Panc1 (cell line): ENCODE measurements around the gene PDE6A. TPM values are rescaled to one million over a fixed set of nuclear protein-coding genes. Genes with fewer than 3 reads are reported as not detected.

Source experiments
- ATAC-seq: fragments of 200-7000 bp; cut with Tn5 transposase; 2 replicates; pipeline ENCODE4 v1.9.1; 2020; ENCODE audit warnings: mild to moderate bottlenecking, moderate library complexity
- BruUV-seq: library from RNA; stranded (reverse); fragments of 400-500 nt; replicated peaks from 2 replicates; lab custom pipeline; 2021; lab: Mats Ljungman, UMichigan
- CTCF ChIA-PET: fragments of 300-600 bp; sonication (Branson Sonifier 250); formaldehyde crosslinking; loops from one replicate; lab custom pipeline; 2022; ENCODE audit warnings: antibody characterized with exemption; lab: Charles Lee
- POLR2A ChIA-PET: fragments of 300-600 bp; sonication (Branson Sonifier 250); formaldehyde crosslinking; loops from one replicate; lab custom pipeline; 2022; ENCODE audit warnings: antibody characterized with exemption; lab: Charles Lee
- DNase-seq: peaks from one replicate; pipeline ENCODE4 v3.0.0-alpha.2; 2010; ENCODE audit warnings: low read depth, low spot score
- H3K27ac ChIP-seq: 2 replicates; pipeline ENCODE4 v1.5.1; 2011; ENCODE audit warnings: mild to moderate bottlenecking, low read length, inconsistent platforms
- H3K27me3 ChIP-seq: fragments of 200-500 bp; sonication (Bioruptor generic); 2 replicates; pipeline ENCODE4 v1.6.0; 2014; ENCODE audit warnings: low read length, inconsistent platforms; ENCODE audit not compliant: control insufficient read depth, insufficient read depth
- H3K36me3 ChIP-seq: fragments of 200-500 bp; sonication (Bioruptor generic); 2 replicates; pipeline ENCODE4 v1.5.1; 2014; ENCODE audit warnings: inconsistent platforms, mild to moderate bottlenecking, low read length, moderate library complexity; ENCODE audit not compliant: control insufficient read depth, insufficient read depth
- H3K4me1 ChIP-seq: 2 replicates; pipeline ENCODE4 v1.5.1; 2011; ENCODE audit warnings: inconsistent platforms, mild to moderate bottlenecking, low read length, moderate library complexity; ENCODE audit not compliant: control insufficient read depth, insufficient read depth
- H3K4me3 ChIP-seq, 2 experiments: 2 replicates each; pipeline ENCODE4 v1.5.1; 2011 to 2012; ENCODE audit warnings: low read depth in 2 of 2, low read length in 2 of 2, mild to moderate bottlenecking in 2 of 2, inconsistent platforms in 1 of 2, moderate library complexity in 1 of 2
- H3K9me3 ChIP-seq: fragments of 200-500 bp; sonication (Bioruptor generic); 2 replicates; pipeline ENCODE4 v1.5.1; 2014; ENCODE audit warnings: low read depth, mild to moderate bottlenecking, inconsistent platforms, low read length, moderate library complexity; ENCODE audit not compliant: control insufficient read depth, insufficient read depth
- POLR2AphosphoS5 ChIP-seq: IDR thresholded peaks from 2 replicates; pipeline ENCODE4 v1.6.1; 2012; ENCODE audit warnings: mild to moderate bottlenecking, low read depth, low read length, moderate library complexity
- SIN3A ChIP-seq: IDR thresholded peaks from 2 replicates; pipeline ENCODE4 v1.6.1; 2012; ENCODE audit warnings: low read depth, mild to moderate bottlenecking, low read length, moderate library complexity, borderline replicate concordance; ENCODE audit not compliant: insufficient read depth
- TCF7L2 ChIP-seq: IDR thresholded peaks from 2 replicates; pipeline ENCODE4 v1.6.1; 2011; ENCODE audit warnings: mild to moderate bottlenecking, low read depth, low read length, inconsistent platforms
- in situ Hi-C: cut with HindIII; loops from 2 replicates; pipeline ENCODE4 v1.10.0; 2016; ENCODE audit warnings: low sequenced_read_pairs, low pct_unique_long_range_greater_than_20kb
- intact Hi-C: fragments of 100-400 bp; cut with micrococcal nuclease; formaldehyde crosslinking; loops from one replicate; pipeline ENCODE4 v1.10.0; 2022; ENCODE audit not compliant: unreplicated experiment
- total RNA-seq: library from RNA; stranded (reverse); gene quantifications from one replicate; pipeline ENCODE4 v1.2.1, GENCODE V29; 2021; ENCODE audit not compliant: unreplicated experiment
- TF ChIP-seq, protein P1 (sequence below), 2 experiments: IDR thresholded peaks; 2 replicates each; pipeline ENCODE4 v1.6.1; 2011 to 2012; ENCODE audit warnings: low read depth in 2 of 2, control low read depth in 1 of 2, low read length in 1 of 2, mild to moderate bottlenecking in 1 of 2, moderate library complexity in 1 of 2; ENCODE audit not compliant: insufficient read depth in 1 of 2
- TF ChIP-seq, protein P2 (sequence below): fragments of 450-650 bp; IDR thresholded peaks from 2 replicates; pipeline ENCODE4 v1.5.1; 2017; ENCODE audit warnings: mild to moderate bottlenecking

PDE6A gene
- total RNA-seq, 1 experiment from 2014 or later = 0.33 TPM

DNA sequence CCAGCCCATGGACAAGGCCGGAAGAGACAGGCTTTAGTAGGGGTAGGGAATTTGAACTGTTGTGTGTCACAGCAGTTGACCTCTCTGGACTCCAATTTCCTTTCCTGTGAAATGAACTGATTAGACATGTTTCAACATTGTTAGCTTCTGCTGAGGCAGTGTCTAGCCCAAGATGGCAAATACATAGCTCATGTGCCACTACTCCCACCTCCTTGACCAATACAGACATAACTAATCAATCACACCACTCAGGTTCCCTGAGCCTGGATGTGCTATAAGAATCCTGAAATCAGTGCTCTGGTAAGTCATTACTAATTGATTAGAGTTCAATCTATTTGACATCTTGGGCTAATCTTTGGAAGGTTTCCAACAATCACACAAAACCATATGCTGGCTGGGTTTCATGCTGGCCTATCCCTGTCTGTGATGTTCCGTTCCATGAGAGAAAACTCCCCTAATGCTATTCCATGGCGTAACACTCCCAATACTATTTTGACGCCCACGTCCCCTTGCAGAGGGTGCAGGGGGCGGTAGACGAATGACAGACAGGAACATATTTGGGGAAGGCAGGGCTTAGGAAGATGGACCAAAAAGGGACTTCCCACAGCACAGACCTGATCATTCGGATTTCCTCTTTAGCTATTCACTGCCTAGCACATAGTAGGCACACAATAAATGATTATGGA is 95.2 kb downstream of the PDE6A start:
- ChIA-PET POLR2A (no interaction called here), CTCF (no interaction called here)
- H3K4me1 ChIP-seq = peaks cover 4% of the 10 kb centered on the region
- H3K4me3 ChIP-seq = no peak overlapping the region
- BruUV-seq = no TSS peak
- DNase-seq (no peak), ATAC-seq (no peak)
- in situ Hi-C loops = no loop called here
- H3K9me3 ChIP-seq = no peaks in the 10 kb centered on the region
- intact Hi-C loops = no loop called here
- H3K27me3 ChIP-seq = no peaks in the 10 kb centered on the region
- H3K27ac ChIP-seq = no peak overlapping the region
- TF ChIP-seq, protein P1, sequence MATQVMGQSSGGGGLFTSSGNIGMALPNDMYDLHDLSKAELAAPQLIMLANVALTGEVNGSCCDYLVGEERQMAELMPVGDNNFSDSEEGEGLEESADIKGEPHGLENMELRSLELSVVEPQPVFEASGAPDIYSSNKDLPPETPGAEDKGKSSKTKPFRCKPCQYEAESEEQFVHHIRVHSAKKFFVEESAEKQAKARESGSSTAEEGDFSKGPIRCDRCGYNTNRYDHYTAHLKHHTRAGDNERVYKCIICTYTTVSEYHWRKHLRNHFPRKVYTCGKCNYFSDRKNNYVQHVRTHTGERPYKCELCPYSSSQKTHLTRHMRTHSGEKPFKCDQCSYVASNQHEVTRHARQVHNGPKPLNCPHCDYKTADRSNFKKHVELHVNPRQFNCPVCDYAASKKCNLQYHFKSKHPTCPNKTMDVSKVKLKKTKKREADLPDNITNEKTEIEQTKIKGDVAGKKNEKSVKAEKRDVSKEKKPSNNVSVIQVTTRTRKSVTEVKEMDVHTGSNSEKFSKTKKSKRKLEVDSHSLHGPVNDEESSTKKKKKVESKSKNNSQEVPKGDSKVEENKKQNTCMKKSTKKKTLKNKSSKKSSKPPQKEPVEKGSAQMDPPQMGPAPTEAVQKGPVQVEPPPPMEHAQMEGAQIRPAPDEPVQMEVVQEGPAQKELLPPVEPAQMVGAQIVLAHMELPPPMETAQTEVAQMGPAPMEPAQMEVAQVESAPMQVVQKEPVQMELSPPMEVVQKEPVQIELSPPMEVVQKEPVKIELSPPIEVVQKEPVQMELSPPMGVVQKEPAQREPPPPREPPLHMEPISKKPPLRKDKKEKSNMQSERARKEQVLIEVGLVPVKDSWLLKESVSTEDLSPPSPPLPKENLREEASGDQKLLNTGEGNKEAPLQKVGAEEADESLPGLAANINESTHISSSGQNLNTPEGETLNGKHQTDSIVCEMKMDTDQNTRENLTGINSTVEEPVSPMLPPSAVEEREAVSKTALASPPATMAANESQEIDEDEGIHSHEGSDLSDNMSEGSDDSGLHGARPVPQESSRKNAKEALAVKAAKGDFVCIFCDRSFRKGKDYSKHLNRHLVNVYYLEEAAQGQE (IDR thresholded peaks at IDR 0.05; ENCODE audit: insufficient read depth in 1 of 2, low read depth in 2 of 2, low read length in 1 of 2) = no peak
- TF ChIP-seq POLR2AphosphoS5 (no peak), TCF7L2 (no peak), SIN3A (no peak)
- TF ChIP-seq, protein P2, sequence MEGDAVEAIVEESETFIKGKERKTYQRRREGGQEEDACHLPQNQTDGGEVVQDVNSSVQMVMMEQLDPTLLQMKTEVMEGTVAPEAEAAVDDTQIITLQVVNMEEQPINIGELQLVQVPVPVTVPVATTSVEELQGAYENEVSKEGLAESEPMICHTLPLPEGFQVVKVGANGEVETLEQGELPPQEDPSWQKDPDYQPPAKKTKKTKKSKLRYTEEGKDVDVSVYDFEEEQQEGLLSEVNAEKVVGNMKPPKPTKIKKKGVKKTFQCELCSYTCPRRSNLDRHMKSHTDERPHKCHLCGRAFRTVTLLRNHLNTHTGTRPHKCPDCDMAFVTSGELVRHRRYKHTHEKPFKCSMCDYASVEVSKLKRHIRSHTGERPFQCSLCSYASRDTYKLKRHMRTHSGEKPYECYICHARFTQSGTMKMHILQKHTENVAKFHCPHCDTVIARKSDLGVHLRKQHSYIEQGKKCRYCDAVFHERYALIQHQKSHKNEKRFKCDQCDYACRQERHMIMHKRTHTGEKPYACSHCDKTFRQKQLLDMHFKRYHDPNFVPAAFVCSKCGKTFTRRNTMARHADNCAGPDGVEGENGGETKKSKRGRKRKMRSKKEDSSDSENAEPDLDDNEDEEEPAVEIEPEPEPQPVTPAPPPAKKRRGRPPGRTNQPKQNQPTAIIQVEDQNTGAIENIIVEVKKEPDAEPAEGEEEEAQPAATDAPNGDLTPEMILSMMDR = no peak
- H3K36me3 ChIP-seq = no peaks in the 10 kb centered on the region

DNA sequence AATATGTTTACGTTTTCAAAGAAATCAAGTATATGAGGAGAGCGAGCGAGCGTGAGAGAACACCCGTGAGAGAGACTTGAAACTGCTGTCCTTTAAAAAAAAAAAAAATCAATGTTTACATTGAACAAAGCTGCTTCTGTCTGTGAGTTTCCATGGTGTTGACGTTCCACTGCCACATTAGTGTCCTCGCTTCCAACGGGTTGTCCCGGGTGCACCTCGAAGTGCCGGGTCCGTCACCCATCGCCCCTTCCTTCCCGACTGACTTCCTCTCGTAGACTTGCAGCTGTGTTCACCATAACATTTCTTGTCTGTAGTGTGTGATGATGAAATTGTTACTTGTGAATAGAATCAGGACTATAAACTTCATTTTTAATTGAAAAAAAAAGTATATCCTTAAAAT is 97.0 kb downstream of the PDE6A start:
- no peaks in the 10 kb centered on the region for H3K27me3 ChIP-seq
- H3K4me1 ChIP-seq = no peaks in the 10 kb centered on the region
- H3K9me3 ChIP-seq = no peaks in the 10 kb centered on the region
- no peaks in the 10 kb centered on the region for H3K36me3 ChIP-seq
- no peak overlapping the region for H3K27ac ChIP-seq
- CTCF ChIA-PET = interaction anchor here (0.6 kb wide), 1 partner anchor 921 kb away, joined by 3 read pairs; no protein-coding TSS in a partner anchor
- in situ Hi-C loops = no loop called here
- BruUV-seq = no TSS peak
- intact Hi-C loops = no loop called here
- POLR2A ChIA-PET = no interaction called here
- DNase-seq (no peak), ATAC-seq (no peak)
- TF ChIP-seq TCF7L2 (no peak), SIN3A (no peak), POLR2AphosphoS5 (no peak)
- TF ChIP-seq, protein P2 = no peak
- TF ChIP-seq, protein P1 (IDR thresholded peaks at IDR 0.05; ENCODE audit: insufficient read depth in 1 of 2, low read depth in 2 of 2, low read length in 1 of 2) = no peak
- H3K4me3 ChIP-seq = no peak overlapping the region
